Activated naive CD4-positive, alpha-beta T cell treated with anti-CD3 and anti-CD28 coated beads for 36 hours (primary cell): ENCODE results near the gene C2orf49. TPM values are rescaled to one million over a fixed set of nuclear protein-coding genes. Genes with fewer than 3 reads are reported as not detected.
A peak's percentile ranks its signal among the peaks of the same experiment; 100 is the strongest.
"Not testable (repeated sequence)": the region's sequence is repeated elsewhere in the genome, so short reads cannot be mapped to it uniquely, and the experiment has no call there.

Experiments used
- CTCF ChIA-PET: fragments of 350-600 bp; sonication (Branson Sonifier 250); formaldehyde crosslinking; loops from one replicate; lab custom pipeline; 2021; ENCODE audit warnings: antibody characterized with exemption; lab: Charles Lee
- DNase-seq: peaks from one replicate; pipeline ENCODE4 v3.0.0-alpha.2; 2020
- H3K27ac Mint-ChIP-seq: one replicate; pipeline ENCODE4 v1.8.0; 2021; ENCODE audit warnings: mild to moderate bottlenecking, mixed read lengths
- H3K27me3 Mint-ChIP-seq: one replicate; pipeline ENCODE4 v1.8.0; 2021; ENCODE audit warnings: low read depth, mixed read lengths
- H3K36me3 Mint-ChIP-seq: one replicate; pipeline ENCODE4 v1.8.0; 2021; ENCODE audit warnings: low read depth, mixed read lengths
- H3K4me1 Mint-ChIP-seq: one replicate; pipeline ENCODE4 v1.8.0; 2021; ENCODE audit warnings: low read depth, mixed read lengths
- H3K4me3 Mint-ChIP-seq: one replicate; pipeline ENCODE4 v1.8.0; 2021; ENCODE audit warnings: mild to moderate bottlenecking, moderate library complexity, mixed read lengths
- H3K9me3 Mint-ChIP-seq: one replicate; pipeline ENCODE4 v1.8.0; 2021; ENCODE audit warnings: mixed read lengths
- intact Hi-C: fragments of 100-400 bp; cut with micrococcal nuclease; formaldehyde crosslinking; loops from one replicate; pipeline ENCODE4 v1.15.1; 2023
- total RNA-seq, 2 experiments: library from RNA; stranded (reverse); gene quantifications; one replicate each; pipeline ENCODE4 v1.2.3, GENCODE V29; 2021

The C2orf49 gene
- total RNA-seq, 2 experiments from 2014 or later: 15.6 to 16.4 TPM

- Mint-ChIP-seq H3K9me3 (no peaks in the 10 kb centered on the region), H3K4me1 (peaks cover 58% of the 10 kb centered on the region), H3K4me3 (no peak overlapping the region), H3K27ac (no peak overlapping the region), H3K36me3 (peaks cover 6% of the 10 kb centered on the region), H3K27me3 (no peaks in the 10 kb centered on the region)
- intact Hi-C loops: no loop called here
- no peak for DNase-seq
- CTCF ChIA-PET: interaction anchor here (1.0 kb wide), 1 partner anchor 36 kb away, joined by 3 read pairs; no protein-coding TSS in a partner anchor
These were observed 13.2 kb upstream of the C2orf49 start for GRCh38 chr2:105324101-105324500.

GRCh38 chr2:105324732-105325131 lies 12.6 kb upstream of the C2orf49 start:
- Mint-ChIP-seq H3K4me3 (no peak overlapping the region), H3K27me3 (no peaks in the 10 kb centered on the region), H3K4me1 (peaks cover 58% of the 10 kb centered on the region), H3K27ac (no peak overlapping the region), H3K36me3 (peaks cover 6% of the 10 kb centered on the region), H3K9me3 (no peaks in the 10 kb centered on the region)
- intact Hi-C loops: loop anchor here (5.0 kb wide), 1 partner anchor 287 kb away; the partner anchor contains the start of gene MRPS9
- CTCF ChIA-PET: interaction anchor here (1.0 kb wide), 1 partner anchor 37 kb away, joined by 3 read pairs; no protein-coding TSS in a partner anchor
- DNase-seq: no peak

GRCh38 chr2:105325389-105325963 lies 11.9 kb upstream of the C2orf49 start:
- intact Hi-C loops: loop anchor here (5.0 kb wide), 1 partner anchor 288 kb away; the partner anchor contains the start of gene MRPS9
- Mint-ChIP-seq H3K9me3 (no peaks in the 10 kb centered on the region), H3K27ac (no peak overlapping the region), H3K36me3 (peaks cover 6% of the 10 kb centered on the region), H3K4me3 (no peak overlapping the region), H3K27me3 (no peaks in the 10 kb centered on the region), H3K4me1 (peaks cover 61% of the 10 kb centered on the region)
- CTCF ChIA-PET: interaction anchor here (1.0 kb wide), 1 partner anchor 37 kb away, joined by 3 read pairs; no protein-coding TSS in a partner anchor
- no peak for DNase-seq

GRCh38 chr2:105327271-105327670 lies 10.1 kb upstream of the C2orf49 start:
- H3K27me3 Mint-ChIP-seq, H3K4me3 Mint-ChIP-seq, H3K27ac Mint-ChIP-seq, CTCF ChIA-PET, H3K36me3 Mint-ChIP-seq, H3K9me3 Mint-ChIP-seq, DNase-seq: not testable (repeated sequence)
- intact Hi-C loops: loop anchor here (5.0 kb wide), 1 partner anchor 290 kb away; the partner anchor contains the start of gene MRPS9
- H3K4me1 Mint-ChIP-seq: peaks cover 63% of the 10 kb centered on the region

GRCh38 chr2:105327690-105328089 lies 9.7 kb upstream of the C2orf49 start:
- H3K36me3 Mint-ChIP-seq: peaks cover 5% of the 10 kb centered on the region
- no peaks in the 10 kb centered on the region for H3K27me3 Mint-ChIP-seq
- no peak for DNase-seq
- peak overlapping the region; percentile 85 for H3K4me3 Mint-ChIP-seq
- no peaks in the 10 kb centered on the region for H3K9me3 Mint-ChIP-seq
- H3K4me1 Mint-ChIP-seq: peaks cover 58% of the 10 kb centered on the region
- CTCF ChIA-PET: no interaction called here
- no peak overlapping the region for H3K27ac Mint-ChIP-seq
- intact Hi-C loops: loop anchor here (5.0 kb wide), 1 partner anchor 290 kb away; the partner anchor contains the start of gene MRPS9

- Mint-ChIP-seq H3K9me3 (no peaks in the 10 kb centered on the region), H3K36me3 (peaks cover 2% of the 10 kb centered on the region), H3K27ac (peak overlapping the region; percentile 81), H3K27me3 (no peaks in the 10 kb centered on the region), H3K4me3 (peak overlapping the region; percentile 85), H3K4me1 (peaks cover 50% of the 10 kb centered on the region)
- intact Hi-C loops: loop anchor here (1.0 to 5.0 kb wide), 2 partner anchors 9 to 291 kb away; partner anchors contain the start of genes C2orf49 and MRPS9
- CTCF ChIA-PET: interaction anchor here (1.4 kb wide), 1 partner anchor 9 kb away, joined by 3 read pairs; no protein-coding TSS in a partner anchor
- peak; percentile 67 for DNase-seq
These were observed 8.8 kb upstream of the C2orf49 start for GRCh38 chr2:105328281-105329196.

- H3K4me1 Mint-ChIP-seq: peaks cover 44% of the 10 kb centered on the region
- no peaks in the 10 kb centered on the region for H3K9me3 Mint-ChIP-seq
- peak overlapping the region; percentile 81 for H3K27ac Mint-ChIP-seq
- peak overlapping the region; percentile 85 for H3K4me3 Mint-ChIP-seq
- H3K36me3 Mint-ChIP-seq: peaks cover 2% of the 10 kb centered on the region
- peak; percentile 21 for DNase-seq
- CTCF ChIA-PET: interaction anchor here (1.4 kb wide), 1 partner anchor 9 kb away, joined by 3 read pairs; no protein-coding TSS in a partner anchor
- intact Hi-C loops: loop anchor here (1.0 to 5.0 kb wide), 2 partner anchors 8 to 292 kb away; partner anchors contain the start of genes C2orf49 and MRPS9
- H3K27me3 Mint-ChIP-seq: no peaks in the 10 kb centered on the region
These were observed 8.2 kb upstream of the C2orf49 start for GRCh38 chr2:105329197-105329554.

GRCh38 chr2:105329561-105330495 lies 7.5 kb upstream of the C2orf49 start, which contains the start of gene TGFBRAP1:
TSS of gene TGFBRAP1 (minus strand) at chr2:105329735. CDS start at chr2:105308301, 21,434 bp downstream.
- CTCF ChIA-PET: interaction anchor here (1.3 to 1.4 kb wide), 2 partner anchors 10 kb away, joined by 3 to 4 read pairs; no protein-coding TSS in a partner anchor
- DNase-seq: peak; percentile 51
- H3K27me3 Mint-ChIP-seq: no peaks in the 10 kb centered on the region
- H3K27ac Mint-ChIP-seq: peak within 1 kb of the TSS; percentile 93
- H3K36me3 Mint-ChIP-seq: peaks cover 4% of the 10 kb centered on the region
- intact Hi-C loops: loop anchor here (1.0 to 10.0 kb wide), 5 partner anchors 7 to 864 kb away; partner anchors contain the start of genes C2orf49, MRPS9, NCK2 and UXS1
- no peaks in the 10 kb centered on the region for H3K9me3 Mint-ChIP-seq
- H3K4me1 Mint-ChIP-seq: peaks cover 37% of the 10 kb centered on the region
- H3K4me3 Mint-ChIP-seq: peak within 1 kb of the TSS; percentile 87

- no peaks in the 10 kb centered on the region for H3K9me3 Mint-ChIP-seq
- peak; percentile 25 for DNase-seq
- CTCF ChIA-PET: interaction anchor here (0.7 to 1.3 kb wide), 2 partner anchors 9 to 38 kb away, joined by 3 to 4 read pairs; no protein-coding TSS in a partner anchor
- peak overlapping the region; percentile 87 for H3K4me3 Mint-ChIP-seq
- intact Hi-C loops: loop anchor here (1.0 to 10.0 kb wide), 3 partner anchors 414 to 863 kb away; partner anchors contain the start of genes NCK2 and UXS1
- peak overlapping the region; percentile 93 for H3K27ac Mint-ChIP-seq
- H3K27me3 Mint-ChIP-seq: no peaks in the 10 kb centered on the region
- peaks cover 4% of the 10 kb centered on the region for H3K36me3 Mint-ChIP-seq
- peaks cover 33% of the 10 kb centered on the region for H3K4me1 Mint-ChIP-seq
These were observed 6.5 kb upstream of the C2orf49 start for GRCh38 chr2:105330681-105331375.

GRCh38 chr2:105334211-105334610 lies 3.1 kb upstream of the C2orf49 start:
- intact Hi-C loops: loop anchor here (5.0 to 10.0 kb wide), 2 partner anchors 411 to 753 kb away; partner anchors contain the start of gene NCK2
- no peaks in the 10 kb centered on the region for H3K9me3 Mint-ChIP-seq
- peaks cover 33% of the 10 kb centered on the region for H3K4me1 Mint-ChIP-seq
- CTCF ChIA-PET: no interaction called here
- H3K36me3 Mint-ChIP-seq: peaks cover 4% of the 10 kb centered on the region
- no peak for DNase-seq
- no peaks in the 10 kb centered on the region for H3K27me3 Mint-ChIP-seq
- no peak overlapping the region for H3K27ac Mint-ChIP-seq
- H3K4me3 Mint-ChIP-seq: no peak overlapping the region
